ENCODE results near the gene TGM5. TPM values are rescaled to one million over a fixed set of nuclear protein-coding genes. Genes with fewer than 3 reads are reported as not detected.

The TGM5 gene
- total RNA-seq, 1 experiment from 2014 or later, result not detected

DNA sequence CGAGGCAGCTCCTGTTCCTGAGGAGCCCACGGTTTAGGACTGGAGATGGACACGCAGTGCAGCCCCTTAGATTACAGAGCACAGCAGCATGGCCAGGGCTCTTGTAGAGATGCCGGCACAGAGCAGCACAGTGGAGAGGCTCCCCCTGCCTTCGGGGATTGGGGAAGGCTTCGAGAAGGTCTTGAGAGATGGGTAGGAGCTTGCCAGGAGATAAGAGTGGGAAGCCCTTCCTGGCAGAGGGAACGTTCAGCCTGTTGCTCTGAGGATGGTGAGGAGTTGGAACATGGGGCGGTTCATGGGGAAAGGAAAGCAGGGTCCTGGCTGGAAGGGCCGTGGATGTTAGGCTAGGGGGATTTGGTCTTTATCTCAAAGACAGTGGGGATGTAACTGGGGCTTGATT lies 55.9 kb downstream of the TGM5 start (continued):
- TF ChIP-seq ESRRA (CRISPR knock-in tag; IDR thresholded peaks at IDR 0.05; ENCODE audit: borderline replicate concordance) (no peak), CBFB (CRISPR knock-in tag; IDR thresholded peaks at IDR 0.05; ENCODE audit: low read depth) (no peak)
- TF ChIP-seq, protein P1, sequence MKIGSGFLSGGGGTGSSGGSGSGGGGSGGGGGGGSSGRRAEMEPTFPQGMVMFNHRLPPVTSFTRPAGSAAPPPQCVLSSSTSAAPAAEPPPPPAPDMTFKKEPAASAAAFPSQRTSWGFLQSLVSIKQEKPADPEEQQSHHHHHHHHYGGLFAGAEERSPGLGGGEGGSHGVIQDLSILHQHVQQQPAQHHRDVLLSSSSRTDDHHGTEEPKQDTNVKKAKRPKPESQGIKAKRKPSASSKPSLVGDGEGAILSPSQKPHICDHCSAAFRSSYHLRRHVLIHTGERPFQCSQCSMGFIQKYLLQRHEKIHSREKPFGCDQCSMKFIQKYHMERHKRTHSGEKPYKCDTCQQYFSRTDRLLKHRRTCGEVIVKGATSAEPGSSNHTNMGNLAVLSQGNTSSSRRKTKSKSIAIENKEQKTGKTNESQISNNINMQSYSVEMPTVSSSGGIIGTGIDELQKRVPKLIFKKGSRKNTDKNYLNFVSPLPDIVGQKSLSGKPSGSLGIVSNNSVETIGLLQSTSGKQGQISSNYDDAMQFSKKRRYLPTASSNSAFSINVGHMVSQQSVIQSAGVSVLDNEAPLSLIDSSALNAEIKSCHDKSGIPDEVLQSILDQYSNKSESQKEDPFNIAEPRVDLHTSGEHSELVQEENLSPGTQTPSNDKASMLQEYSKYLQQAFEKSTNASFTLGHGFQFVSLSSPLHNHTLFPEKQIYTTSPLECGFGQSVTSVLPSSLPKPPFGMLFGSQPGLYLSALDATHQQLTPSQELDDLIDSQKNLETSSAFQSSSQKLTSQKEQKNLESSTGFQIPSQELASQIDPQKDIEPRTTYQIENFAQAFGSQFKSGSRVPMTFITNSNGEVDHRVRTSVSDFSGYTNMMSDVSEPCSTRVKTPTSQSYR (CRISPR knock-in tag; IDR thresholded peaks at IDR 0.05), result no peak

DNA sequence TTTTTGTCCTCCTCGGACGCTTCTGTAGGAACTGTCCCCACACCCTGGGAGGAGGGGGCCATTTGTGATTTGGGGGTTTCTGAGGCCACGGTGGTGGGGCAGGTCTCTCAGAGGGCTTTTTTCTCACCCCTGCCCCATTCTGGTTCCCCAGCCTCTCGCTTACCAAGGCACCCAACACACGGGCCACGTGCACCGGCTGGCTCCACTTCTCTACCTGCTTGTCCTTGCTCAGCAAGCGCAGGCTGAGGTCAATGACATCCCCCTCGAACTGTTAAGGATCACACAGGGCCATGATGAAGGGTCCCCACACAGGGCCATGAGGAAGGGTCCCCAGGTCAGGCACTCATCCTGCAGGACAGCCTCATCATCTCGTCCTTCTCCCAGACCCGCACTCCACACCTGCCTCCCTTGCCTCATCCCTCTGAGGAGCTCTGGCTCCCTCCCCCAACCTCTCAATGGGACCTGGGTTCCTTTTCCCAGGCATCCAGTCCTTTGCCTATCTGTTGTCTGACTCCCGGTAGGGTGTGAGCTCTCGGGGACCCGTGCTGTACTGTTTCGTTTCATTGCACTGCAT lies 56.5 kb downstream of the TGM5 start:
- DNase-seq (ENCODE audit: low spot score) (no peak), ATAC-seq (no peak)
- H3K36me3 Mint-ChIP-seq, result no peaks in the 10 kb centered on the region
- H3K4me3 Mint-ChIP-seq, result no peak overlapping the region
- H3K27me3 Mint-ChIP-seq (ENCODE audit: low read depth), result no peaks in the 10 kb centered on the region
- no peak overlapping the region for H3K27ac Mint-ChIP-seq
- ChIA-PET CTCF (interaction anchor here (0.9 to 6.4 kb wide), 8 partner anchors 9 to 76 kb away, joined by 3 to 84 read pairs (median 9); no protein-coding TSS in a partner anchor), POLR2A (interaction anchor here (0.8 kb wide), 1 partner anchor 9 kb away, joined by 3 read pairs; no protein-coding TSS in a partner anchor)
- TF ChIP-seq, protein P2, sequence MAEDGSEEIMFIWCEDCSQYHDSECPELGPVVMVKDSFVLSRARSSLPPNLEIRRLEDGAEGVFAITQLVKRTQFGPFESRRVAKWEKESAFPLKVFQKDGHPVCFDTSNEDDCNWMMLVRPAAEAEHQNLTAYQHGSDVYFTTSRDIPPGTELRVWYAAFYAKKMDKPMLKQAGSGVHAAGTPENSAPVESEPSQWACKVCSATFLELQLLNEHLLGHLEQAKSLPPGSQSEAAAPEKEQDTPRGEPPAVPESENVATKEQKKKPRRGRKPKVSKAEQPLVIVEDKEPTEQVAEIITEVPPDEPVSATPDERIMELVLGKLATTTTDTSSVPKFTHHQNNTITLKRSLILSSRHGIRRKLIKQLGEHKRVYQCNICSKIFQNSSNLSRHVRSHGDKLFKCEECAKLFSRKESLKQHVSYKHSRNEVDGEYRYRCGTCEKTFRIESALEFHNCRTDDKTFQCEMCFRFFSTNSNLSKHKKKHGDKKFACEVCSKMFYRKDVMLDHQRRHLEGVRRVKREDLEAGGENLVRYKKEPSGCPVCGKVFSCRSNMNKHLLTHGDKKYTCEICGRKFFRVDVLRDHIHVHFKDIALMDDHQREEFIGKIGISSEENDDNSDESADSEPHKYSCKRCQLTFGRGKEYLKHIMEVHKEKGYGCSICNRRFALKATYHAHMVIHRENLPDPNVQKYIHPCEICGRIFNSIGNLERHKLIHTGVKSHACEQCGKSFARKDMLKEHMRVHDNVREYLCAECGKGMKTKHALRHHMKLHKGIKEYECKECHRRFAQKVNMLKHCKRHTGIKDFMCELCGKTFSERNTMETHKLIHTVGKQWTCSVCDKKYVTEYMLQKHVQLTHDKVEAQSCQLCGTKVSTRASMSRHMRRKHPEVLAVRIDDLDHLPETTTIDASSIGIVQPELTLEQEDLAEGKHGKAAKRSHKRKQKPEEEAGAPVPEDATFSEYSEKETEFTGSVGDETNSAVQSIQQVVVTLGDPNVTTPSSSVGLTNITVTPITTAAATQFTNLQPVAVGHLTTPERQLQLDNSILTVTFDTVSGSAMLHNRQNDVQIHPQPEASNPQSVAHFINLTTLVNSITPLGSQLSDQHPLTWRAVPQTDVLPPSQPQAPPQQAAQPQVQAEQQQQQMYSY (CRISPR knock-in tag; IDR thresholded peaks at IDR 0.05), result no peak
- TF ChIP-seq, protein P3, sequence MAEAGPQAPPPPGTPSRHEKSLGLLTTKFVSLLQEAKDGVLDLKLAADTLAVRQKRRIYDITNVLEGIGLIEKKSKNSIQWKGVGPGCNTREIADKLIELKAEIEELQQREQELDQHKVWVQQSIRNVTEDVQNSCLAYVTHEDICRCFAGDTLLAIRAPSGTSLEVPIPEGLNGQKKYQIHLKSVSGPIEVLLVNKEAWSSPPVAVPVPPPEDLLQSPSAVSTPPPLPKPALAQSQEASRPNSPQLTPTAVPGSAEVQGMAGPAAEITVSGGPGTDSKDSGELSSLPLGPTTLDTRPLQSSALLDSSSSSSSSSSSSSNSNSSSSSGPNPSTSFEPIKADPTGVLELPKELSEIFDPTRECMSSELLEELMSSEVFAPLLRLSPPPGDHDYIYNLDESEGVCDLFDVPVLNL (CRISPR knock-in tag; IDR thresholded peaks at IDR 0.05; ENCODE audit: borderline replicate concordance, low read depth), result no peak
- H3K4me1 Mint-ChIP-seq, result peaks cover 13% of the 10 kb centered on the region
- H3K9me3 Mint-ChIP-seq, result no peaks in the 10 kb centered on the region

DNA sequence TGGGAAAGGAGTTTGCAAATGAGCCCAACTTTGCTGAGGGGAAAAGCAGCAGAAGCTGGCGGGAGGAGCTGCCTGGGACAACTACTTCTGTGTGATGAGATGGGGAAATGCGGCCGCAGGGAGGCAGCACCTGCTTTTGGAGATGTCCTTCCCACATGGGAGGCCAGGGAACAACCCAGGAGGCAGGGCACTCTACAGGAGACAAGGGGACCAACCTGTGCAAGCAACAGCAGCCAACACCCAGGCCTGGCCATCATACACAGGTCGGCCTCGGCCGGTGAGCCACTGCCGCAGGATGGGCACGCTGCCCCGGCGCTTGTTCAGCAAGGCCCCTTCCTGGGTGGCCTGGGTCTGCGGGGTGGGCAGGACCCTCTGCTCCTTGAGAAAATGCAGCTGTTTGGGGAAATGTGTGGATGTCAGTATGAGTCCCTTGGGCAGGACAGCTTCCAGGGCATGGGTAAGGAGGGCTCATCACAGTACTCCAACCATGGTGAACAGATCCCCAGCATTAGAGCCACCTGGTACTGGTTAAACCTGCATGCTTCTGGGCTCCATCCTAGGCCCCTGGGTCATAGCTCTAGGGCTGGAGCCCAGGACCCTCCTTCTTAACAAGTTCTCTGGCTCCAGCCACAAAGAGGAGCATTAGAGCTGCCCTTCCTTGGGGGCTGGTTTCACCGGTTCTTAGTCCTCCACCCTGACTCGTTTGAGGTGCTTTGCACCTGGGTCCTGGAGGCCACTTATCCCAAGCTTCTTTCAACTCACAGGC lies 57.5 kb downstream of the TGM5 start:
- CTCF ChIA-PET, result interaction anchor here (0.5 to 6.4 kb wide), 20 partner anchors 10 to 161 kb away, joined by 3 to 84 read pairs (median 4); partner anchors contain the start of genes CCNDBP1, TGM5, TUBGCP4 and ZSCAN29
- POLR2A ChIA-PET, result no interaction called here
- DNase-seq (ENCODE audit: low spot score) (peak; percentile 67), ATAC-seq (peak; percentile 87)
- H3K27ac Mint-ChIP-seq, result no peak overlapping the region
- H3K4me3 Mint-ChIP-seq, result no peak overlapping the region
- no peaks in the 10 kb centered on the region for H3K27me3 Mint-ChIP-seq (ENCODE audit: low read depth)
- peaks cover 11% of the 10 kb centered on the region for H3K4me1 Mint-ChIP-seq
- no peaks in the 10 kb centered on the region for H3K9me3 Mint-ChIP-seq
- H3K36me3 Mint-ChIP-seq, result no peaks in the 10 kb centered on the region
- TF ChIP-seq, protein P4, sequence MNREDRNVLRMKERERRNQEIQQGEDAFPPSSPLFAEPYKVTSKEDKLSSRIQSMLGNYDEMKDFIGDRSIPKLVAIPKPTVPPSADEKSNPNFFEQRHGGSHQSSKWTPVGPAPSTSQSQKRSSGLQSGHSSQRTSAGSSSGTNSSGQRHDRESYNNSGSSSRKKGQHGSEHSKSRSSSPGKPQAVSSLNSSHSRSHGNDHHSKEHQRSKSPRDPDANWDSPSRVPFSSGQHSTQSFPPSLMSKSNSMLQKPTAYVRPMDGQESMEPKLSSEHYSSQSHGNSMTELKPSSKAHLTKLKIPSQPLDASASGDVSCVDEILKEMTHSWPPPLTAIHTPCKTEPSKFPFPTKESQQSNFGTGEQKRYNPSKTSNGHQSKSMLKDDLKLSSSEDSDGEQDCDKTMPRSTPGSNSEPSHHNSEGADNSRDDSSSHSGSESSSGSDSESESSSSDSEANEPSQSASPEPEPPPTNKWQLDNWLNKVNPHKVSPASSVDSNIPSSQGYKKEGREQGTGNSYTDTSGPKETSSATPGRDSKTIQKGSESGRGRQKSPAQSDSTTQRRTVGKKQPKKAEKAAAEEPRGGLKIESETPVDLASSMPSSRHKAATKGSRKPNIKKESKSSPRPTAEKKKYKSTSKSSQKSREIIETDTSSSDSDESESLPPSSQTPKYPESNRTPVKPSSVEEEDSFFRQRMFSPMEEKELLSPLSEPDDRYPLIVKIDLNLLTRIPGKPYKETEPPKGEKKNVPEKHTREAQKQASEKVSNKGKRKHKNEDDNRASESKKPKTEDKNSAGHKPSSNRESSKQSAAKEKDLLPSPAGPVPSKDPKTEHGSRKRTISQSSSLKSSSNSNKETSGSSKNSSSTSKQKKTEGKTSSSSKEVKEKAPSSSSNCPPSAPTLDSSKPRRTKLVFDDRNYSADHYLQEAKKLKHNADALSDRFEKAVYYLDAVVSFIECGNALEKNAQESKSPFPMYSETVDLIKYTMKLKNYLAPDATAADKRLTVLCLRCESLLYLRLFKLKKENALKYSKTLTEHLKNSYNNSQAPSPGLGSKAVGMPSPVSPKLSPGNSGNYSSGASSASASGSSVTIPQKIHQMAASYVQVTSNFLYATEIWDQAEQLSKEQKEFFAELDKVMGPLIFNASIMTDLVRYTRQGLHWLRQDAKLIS (CRISPR knock-in tag; IDR thresholded peaks at IDR 0.05; ENCODE audit: borderline replicate concordance), result no peak
- TF ChIP-seq, protein P5, sequence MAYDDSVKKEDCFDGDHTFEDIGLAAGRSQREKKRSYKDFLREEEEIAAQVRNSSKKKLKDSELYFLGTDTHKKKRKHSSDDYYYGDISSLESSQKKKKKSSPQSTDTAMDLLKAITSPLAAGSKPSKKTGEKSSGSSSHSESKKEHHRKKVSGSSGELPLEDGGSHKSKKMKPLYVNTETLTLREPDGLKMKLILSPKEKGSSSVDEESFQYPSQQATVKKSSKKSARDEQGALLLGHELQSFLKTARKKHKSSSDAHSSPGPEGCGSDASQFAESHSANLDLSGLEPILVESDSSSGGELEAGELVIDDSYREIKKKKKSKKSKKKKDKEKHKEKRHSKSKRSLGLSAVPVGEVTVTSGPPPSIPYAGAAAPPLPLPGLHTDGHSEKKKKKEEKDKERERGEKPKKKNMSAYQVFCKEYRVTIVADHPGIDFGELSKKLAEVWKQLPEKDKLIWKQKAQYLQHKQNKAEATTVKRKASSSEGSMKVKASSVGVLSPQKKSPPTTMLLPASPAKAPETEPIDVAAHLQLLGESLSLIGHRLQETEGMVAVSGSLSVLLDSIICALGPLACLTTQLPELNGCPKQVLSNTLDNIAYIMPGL (CRISPR knock-in tag; IDR thresholded peaks at IDR 0.05), result no peak
- TF ChIP-seq, protein P6, sequence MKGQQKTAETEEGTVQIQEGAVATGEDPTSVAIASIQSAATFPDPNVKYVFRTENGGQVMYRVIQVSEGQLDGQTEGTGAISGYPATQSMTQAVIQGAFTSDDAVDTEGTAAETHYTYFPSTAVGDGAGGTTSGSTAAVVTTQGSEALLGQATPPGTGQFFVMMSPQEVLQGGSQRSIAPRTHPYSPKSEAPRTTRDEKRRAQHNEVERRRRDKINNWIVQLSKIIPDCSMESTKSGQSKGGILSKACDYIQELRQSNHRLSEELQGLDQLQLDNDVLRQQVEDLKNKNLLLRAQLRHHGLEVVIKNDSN (CRISPR knock-in tag; IDR thresholded peaks at IDR 0.05), result no peak
- no peak for TF ChIP-seq ZNF671 (CRISPR knock-in tag; IDR thresholded peaks at IDR 0.05)
- no peak for TF ChIP-seq RELA (CRISPR knock-in tag; IDR thresholded peaks at IDR 0.05; ENCODE audit: borderline replicate concordance)
- TF ChIP-seq ETV6 (CRISPR knock-in tag; IDR thresholded peaks at IDR 0.05), result no peak
- no peak for TF ChIP-seq NR2C2 (CRISPR knock-in tag; IDR thresholded peaks at IDR 0.05)

Data from WTC11 (cell line).